NCI-H1092 (cell line): ENCODE data around the gene MRFAP1L1.

Experiments used
- DNase-seq: peaks from one replicate; lab custom pipeline; 2025; lab: John Stamatoyannopoulos, UW

Gene MRFAP1L1

DNA sequence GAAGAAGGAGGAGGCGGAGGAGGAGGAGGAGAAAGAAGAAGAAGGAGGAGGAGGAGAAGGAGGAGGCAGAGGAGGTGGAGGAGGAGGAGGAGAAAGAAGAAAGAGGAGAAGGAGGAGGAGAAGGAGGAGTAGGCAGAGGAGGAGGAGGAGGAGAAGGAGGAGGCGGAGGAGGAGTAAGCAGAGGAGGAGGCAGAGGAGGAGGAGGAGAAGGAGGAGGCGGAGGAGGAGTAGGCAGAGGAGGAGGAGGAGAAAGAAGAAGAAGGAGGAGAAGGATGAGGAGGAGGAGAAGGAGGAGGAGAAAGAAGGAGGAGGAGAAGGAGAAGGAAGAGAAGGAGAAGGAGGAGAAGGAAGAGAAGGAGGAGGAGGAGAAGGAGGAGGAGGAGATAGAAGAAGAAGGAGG is 49.2 kb downstream of the MRFAP1L1 start:
- no peak for DNase-seq

GRCh38 chr4:6659897-6660296 is 49.8 kb downstream of the MRFAP1L1 start:
- no peak for DNase-seq

GRCh38 chr4:6658597-6659075 is 51.0 kb downstream of the MRFAP1L1 start:
- no peak for DNase-seq

- no peak for DNase-seq
These were observed 51.5 kb downstream of the MRFAP1L1 start for GRCh38 chr4:6658209-6658595.
